ENCODE data around the gene FBXO21.

- TF ChIP-seq CTCF (IDR thresholded peaks at IDR 0.05), result no peak
- no peak for TF ChIP-seq POLR2A (IDR thresholded peaks at IDR 0.05)
Observed at GRCh38 chr12:117139025-117139717, 51.1 kb downstream of the FBXO21 start.
